GM23338 (cell line): ENCODE results near the gene NR1I2. TPM values are rescaled to one million over a fixed set of nuclear protein-coding genes. Genes with fewer than 3 reads are reported as not detected.

Experiments
- ATAC-seq: fragments of 200-7000 bp; cut with Tn5 transposase; 3 replicates; pipeline ENCODE4 v1.9.1; 2020
- DNase-seq: peaks from one replicate; pipeline ENCODE4 v3.0.0-alpha.2; 2015; ENCODE audit warnings: low spot score
- H2AFZ ChIP-seq: fragments of 200-600 bp; sonication (generic); 2 replicates; pipeline ENCODE4 v1.8.0; 2016; ENCODE audit warnings: antibody characterized with exemption, mild to moderate bottlenecking, moderate library complexity
- H3F3A ChIP-seq: fragments of 200-600 bp; sonication (generic); replicated peaks from 2 replicates; pipeline ENCODE4 v1.8.0; 2017; ENCODE audit warnings: antibody characterized with exemption, mixed run types, low read depth
- H3K27ac ChIP-seq: fragments of 200-600 bp; sonication (generic); 2 replicates; pipeline ENCODE4 v1.6.1; 2016; ENCODE audit warnings: low read depth
- H3K27me3 ChIP-seq: fragments of 200-600 bp; sonication (generic); 2 replicates; pipeline ENCODE4 v1.8.0; 2016; ENCODE audit warnings: mild to moderate bottlenecking, mixed run types, moderate library complexity; ENCODE audit not compliant: insufficient read depth
- H3K36me3 ChIP-seq: fragments of 200-600 bp; sonication (generic); 2 replicates; pipeline ENCODE4 v1.8.0; 2016; ENCODE audit warnings: mild to moderate bottlenecking; ENCODE audit not compliant: insufficient read depth
- H3K4me1 ChIP-seq: fragments of 200-600 bp; sonication (generic); 2 replicates; pipeline ENCODE4 v1.8.0; 2016; ENCODE audit warnings: mild to moderate bottlenecking, moderate library complexity; ENCODE audit not compliant: insufficient read depth
- H3K4me2 ChIP-seq: fragments of 200-600 bp; sonication (generic); 2 replicates; pipeline ENCODE4 v1.7.1; 2017; ENCODE audit warnings: mixed run types
- H3K4me3 ChIP-seq: fragments of 200-600 bp; sonication (generic); 2 replicates; pipeline ENCODE4 v1.6.1; 2016; ENCODE audit warnings: mixed run types
- H3K79me2 ChIP-seq: fragments of 200-600 bp; sonication (generic); replicated peaks from 2 replicates; pipeline ENCODE4 v1.8.0; 2017; ENCODE audit warnings: mild to moderate bottlenecking; ENCODE audit not compliant: insufficient read depth
- H3K9me2 ChIP-seq: fragments of 200-600 bp; sonication (generic); 2 replicates; pipeline ENCODE4 v1.8.0; 2017; ENCODE audit not compliant: insufficient read depth
- H4K20me1 ChIP-seq: fragments of 200-600 bp; sonication (generic); replicated peaks from 2 replicates; pipeline ENCODE4 v1.8.0; 2017; ENCODE audit warnings: mild to moderate bottlenecking; ENCODE audit not compliant: insufficient read depth
- H3K27ac Mint-ChIP-seq: 2 replicates; pipeline ENCODE4 v1.8.0; 2020; ENCODE audit warnings: inconsistent platforms, mild to moderate bottlenecking, moderate library complexity, mixed read lengths
- H3K27me3 Mint-ChIP-seq: 3 replicates; pipeline ENCODE4 v1.8.0; 2022; ENCODE audit warnings: low read depth, mild to moderate bottlenecking, moderate library complexity, mixed read lengths, inconsistent platforms; ENCODE audit not compliant: insufficient read depth, poor library complexity
- H3K36me3 Mint-ChIP-seq: 3 replicates; pipeline ENCODE4 v1.8.0; 2021; ENCODE audit warnings: low read depth, mild to moderate bottlenecking, inconsistent platforms, moderate library complexity, mixed read lengths
- H3K4me1 Mint-ChIP-seq: 3 replicates; pipeline ENCODE4 v1.8.0; 2020; ENCODE audit warnings: mild to moderate bottlenecking, inconsistent platforms, mixed read lengths
- H3K4me3 Mint-ChIP-seq: 3 replicates; pipeline ENCODE4 v1.8.0; 2021; ENCODE audit warnings: moderate library complexity, mild to moderate bottlenecking, inconsistent platforms, mixed read lengths
- H3K9me3 Mint-ChIP-seq: 3 replicates; pipeline ENCODE4 v1.8.0; 2020; ENCODE audit warnings: moderate library complexity, mild to moderate bottlenecking, inconsistent platforms, mixed read lengths
- EZH2 ChIP-seq: fragments of 200-600 bp; sonication (generic); IDR thresholded peaks from one replicate; pipeline ENCODE4 v1.8.0; 2017; ENCODE audit warnings: antibody characterized with exemption, mild to moderate bottlenecking, low read depth; ENCODE audit not compliant: unreplicated experiment
- NANOG ChIP-seq: IDR thresholded peaks from 2 replicates; pipeline ENCODE4 v1.6.1; 2016; ENCODE audit warnings: antibody characterized with exemption, borderline replicate concordance
- POLR2AphosphoS5 ChIP-seq: IDR thresholded peaks from 2 replicates; pipeline ENCODE4 v1.6.1; 2016; ENCODE audit warnings: antibody characterized with exemption, low read depth
- STAT1 ChIP-seq: IDR thresholded peaks from one replicate; pipeline ENCODE4 v1.6.1; 2016; ENCODE audit warnings: antibody characterized with exemption; ENCODE audit not compliant: unreplicated experiment
- polyA plus RNA-seq: library from polyadenylated mRNA; unstranded; fragments of >200 nt; fragmentation: Nextera tagmentation; extraction: Ambion mirVana; gene quantifications from 2 replicates; pipeline ENCODE4 v1.2.1, GENCODE V29; 2016
- total RNA-seq: library from RNA; depleted of rRNA; stranded (reverse); fragments of >200 nt; shearing (Covaris generic); gene quantifications from 2 replicates; pipeline ENCODE4 v1.2.3, GENCODE V29; 2014
- TF ChIP-seq, protein P1 (sequence below): fragments of 250-450 bp; sonication (Bioruptor Pico); IDR thresholded peaks from 2 replicates; pipeline ENCODE4 v1.5.0; 2020; ENCODE audit warnings: mild to moderate bottlenecking, moderate library complexity
- TF ChIP-seq, protein P2 (sequence below): IDR thresholded peaks from 2 replicates; pipeline ENCODE4 v1.6.1; 2016; ENCODE audit warnings: antibody characterized with exemption
- TF ChIP-seq, protein P3 (sequence below), 2 experiments: fragments of 200-600 bp in 1 of 2; sonication (generic) in 1 of 2; conservative IDR thresholded peaks; 2 replicates each; pipeline versions ENCODE4 v1.5.1 to v1.6.1; 2016 to 2017; ENCODE audit warnings: antibody characterized with exemption in 2 of 2, low read depth in 2 of 2, mild to moderate bottlenecking in 2 of 2, moderate library complexity in 1 of 2

NR1I2 gene
- total and polyA plus RNA-seq, 2 experiments from 2014 or later = 0.89 to 4.4 TPM

DNA sequence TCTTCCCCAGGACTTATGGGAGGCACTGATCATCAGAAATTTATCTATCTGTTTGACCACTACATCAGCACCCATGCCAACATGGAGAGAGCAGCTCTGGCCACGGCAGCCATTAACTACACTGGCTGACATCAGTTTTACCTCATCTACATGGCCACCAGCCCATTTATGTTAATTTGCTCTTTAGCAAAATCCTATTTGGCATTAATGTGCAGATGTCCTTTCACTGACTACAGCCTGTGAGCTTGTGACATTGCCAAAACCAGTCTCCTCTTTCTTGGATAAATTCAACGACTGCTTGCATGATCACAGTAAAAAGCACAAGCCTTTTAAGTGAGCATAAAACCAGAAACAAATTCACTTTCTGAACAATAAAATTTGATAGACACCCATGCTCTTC lies 47.5 kb downstream of the NR1I2 start (continued):
- TF ChIP-seq, protein P1, sequence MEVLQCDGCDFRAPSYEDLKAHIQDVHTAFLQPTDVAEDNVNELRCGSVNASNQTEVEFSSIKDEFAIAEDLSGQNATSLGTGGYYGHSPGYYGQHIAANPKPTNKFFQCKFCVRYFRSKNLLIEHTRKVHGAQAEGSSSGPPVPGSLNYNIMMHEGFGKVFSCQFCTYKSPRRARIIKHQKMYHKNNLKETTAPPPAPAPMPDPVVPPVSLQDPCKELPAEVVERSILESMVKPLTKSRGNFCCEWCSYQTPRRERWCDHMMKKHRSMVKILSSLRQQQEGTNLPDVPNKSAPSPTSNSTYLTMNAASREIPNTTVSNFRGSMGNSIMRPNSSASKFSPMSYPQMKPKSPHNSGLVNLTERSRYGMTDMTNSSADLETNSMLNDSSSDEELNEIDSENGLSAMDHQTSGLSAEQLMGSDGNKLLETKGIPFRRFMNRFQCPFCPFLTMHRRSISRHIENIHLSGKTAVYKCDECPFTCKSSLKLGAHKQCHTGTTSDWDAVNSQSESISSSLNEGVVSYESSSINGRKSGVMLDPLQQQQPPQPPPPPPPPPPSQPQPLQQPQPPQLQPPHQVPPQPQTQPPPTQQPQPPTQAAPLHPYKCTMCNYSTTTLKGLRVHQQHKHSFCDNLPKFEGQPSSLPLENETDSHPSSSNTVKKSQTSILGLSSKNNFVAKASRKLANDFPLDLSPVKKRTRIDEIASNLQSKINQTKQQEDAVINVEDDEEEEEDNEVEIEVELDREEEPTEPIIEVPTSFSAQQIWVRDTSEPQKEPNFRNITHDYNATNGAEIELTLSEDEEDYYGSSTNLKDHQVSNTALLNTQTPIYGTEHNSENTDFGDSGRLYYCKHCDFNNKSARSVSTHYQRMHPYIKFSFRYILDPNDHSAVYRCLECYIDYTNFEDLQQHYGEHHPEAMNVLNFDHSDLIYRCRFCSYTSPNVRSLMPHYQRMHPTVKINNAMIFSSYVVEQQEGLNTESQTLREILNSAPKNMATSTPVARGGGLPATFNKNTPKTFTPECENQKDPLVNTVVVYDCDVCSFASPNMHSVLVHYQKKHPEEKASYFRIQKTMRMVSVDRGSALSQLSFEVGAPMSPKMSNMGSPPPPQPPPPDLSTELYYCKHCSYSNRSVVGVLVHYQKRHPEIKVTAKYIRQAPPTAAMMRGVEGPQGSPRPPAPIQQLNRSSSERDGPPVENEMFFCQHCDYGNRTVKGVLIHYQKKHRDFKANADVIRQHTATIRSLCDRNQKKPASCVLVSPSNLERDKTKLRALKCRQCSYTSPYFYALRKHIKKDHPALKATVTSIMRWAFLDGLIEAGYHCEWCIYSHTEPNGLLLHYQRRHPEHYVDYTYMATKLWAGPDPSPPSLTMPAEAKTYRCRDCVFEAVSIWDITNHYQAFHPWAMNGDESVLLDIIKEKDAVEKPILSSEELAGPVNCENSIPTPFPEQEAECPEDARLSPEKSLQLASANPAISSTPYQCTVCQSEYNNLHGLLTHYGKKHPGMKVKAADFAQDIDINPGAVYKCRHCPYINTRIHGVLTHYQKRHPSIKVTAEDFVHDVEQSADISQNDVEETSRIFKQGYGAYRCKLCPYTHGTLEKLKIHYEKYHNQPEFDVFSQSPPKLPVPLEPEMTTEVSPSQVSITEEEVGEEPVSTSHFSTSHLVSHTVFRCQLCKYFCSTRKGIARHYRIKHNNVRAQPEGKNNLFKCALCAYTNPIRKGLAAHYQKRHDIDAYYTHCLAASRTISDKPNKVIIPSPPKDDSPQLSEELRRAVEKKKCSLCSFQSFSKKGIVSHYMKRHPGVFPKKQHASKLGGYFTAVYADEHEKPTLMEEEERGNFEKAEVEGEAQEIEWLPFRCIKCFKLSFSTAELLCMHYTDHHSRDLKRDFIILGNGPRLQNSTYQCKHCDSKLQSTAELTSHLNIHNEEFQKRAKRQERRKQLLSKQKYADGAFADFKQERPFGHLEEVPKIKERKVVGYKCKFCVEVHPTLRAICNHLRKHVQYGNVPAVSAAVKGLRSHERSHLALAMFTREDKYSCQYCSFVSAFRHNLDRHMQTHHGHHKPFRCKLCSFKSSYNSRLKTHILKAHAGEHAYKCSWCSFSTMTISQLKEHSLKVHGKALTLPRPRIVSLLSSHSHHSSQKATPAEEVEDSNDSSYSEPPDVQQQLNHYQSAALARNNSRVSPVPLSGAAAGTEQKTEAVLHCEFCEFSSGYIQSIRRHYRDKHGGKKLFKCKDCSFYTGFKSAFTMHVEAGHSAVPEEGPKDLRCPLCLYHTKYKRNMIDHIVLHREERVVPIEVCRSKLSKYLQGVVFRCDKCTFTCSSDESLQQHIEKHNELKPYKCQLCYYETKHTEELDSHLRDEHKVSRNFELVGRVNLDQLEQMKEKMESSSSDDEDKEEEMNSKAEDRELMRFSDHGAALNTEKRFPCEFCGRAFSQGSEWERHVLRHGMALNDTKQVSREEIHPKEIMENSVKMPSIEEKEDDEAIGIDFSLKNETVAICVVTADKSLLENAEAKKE = no peak
- TF ChIP-seq NANOG = no peak
- TF ChIP-seq STAT1 = no peak
- no peak for TF ChIP-seq EZH2
- no peak for TF ChIP-seq POLR2AphosphoS5

DNA sequence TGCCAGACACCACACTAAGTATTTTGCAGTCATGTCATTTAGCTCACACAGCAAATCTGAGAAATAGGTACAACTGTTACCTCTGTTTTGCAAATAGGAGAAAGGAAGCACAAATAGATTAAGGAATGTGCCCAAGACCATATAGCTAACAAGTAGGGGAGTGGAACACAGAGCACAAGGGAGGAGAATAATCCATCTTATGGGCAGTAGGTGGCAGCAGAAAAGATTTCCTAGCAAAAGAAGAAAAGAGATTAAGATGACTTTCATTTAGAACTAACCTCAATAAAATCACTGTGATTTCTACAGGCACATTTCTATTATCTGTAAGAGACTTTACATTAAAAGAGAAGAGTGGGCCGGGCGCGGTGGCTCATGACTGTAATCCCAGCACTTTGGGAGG lies 49.1 kb downstream of the NR1I2 start:
- Histone ChIP-seq H4K20me1 (no peaks in the 10 kb centered on the region; the same call in 1 of the 2 replicates), H3K9me2 (no peaks in the 10 kb centered on the region), H3K27me3 (no peaks in the 10 kb centered on the region), H3K4me1 (peaks cover 39% of the 10 kb centered on the region), H3K27ac (no peak overlapping the region), H3K4me2 (no peak overlapping the region), H2AFZ (no peak overlapping the region), H3K79me2 (0 out of 2 replicates have a peak, but pooled peaks cover 4% of the 10 kb centered on the region), H3F3A (no peaks in the 10 kb centered on the region), H3K4me3 (no peak overlapping the region), H3K36me3 (no peaks in the 10 kb centered on the region)
- DNase-seq (peak; percentile 53), ATAC-seq (peak; percentile 72)
- H3K4me1 Mint-ChIP-seq = peaks cover 44% of the 10 kb centered on the region
- H3K27ac Mint-ChIP-seq = no peak overlapping the region
- no peaks in the 10 kb centered on the region for H3K36me3 Mint-ChIP-seq
- TF ChIP-seq, protein P2, sequence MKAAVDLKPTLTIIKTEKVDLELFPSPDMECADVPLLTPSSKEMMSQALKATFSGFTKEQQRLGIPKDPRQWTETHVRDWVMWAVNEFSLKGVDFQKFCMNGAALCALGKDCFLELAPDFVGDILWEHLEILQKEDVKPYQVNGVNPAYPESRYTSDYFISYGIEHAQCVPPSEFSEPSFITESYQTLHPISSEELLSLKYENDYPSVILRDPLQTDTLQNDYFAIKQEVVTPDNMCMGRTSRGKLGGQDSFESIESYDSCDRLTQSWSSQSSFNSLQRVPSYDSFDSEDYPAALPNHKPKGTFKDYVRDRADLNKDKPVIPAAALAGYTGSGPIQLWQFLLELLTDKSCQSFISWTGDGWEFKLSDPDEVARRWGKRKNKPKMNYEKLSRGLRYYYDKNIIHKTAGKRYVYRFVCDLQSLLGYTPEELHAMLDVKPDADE = no peak
- TF ChIP-seq, protein P3, sequence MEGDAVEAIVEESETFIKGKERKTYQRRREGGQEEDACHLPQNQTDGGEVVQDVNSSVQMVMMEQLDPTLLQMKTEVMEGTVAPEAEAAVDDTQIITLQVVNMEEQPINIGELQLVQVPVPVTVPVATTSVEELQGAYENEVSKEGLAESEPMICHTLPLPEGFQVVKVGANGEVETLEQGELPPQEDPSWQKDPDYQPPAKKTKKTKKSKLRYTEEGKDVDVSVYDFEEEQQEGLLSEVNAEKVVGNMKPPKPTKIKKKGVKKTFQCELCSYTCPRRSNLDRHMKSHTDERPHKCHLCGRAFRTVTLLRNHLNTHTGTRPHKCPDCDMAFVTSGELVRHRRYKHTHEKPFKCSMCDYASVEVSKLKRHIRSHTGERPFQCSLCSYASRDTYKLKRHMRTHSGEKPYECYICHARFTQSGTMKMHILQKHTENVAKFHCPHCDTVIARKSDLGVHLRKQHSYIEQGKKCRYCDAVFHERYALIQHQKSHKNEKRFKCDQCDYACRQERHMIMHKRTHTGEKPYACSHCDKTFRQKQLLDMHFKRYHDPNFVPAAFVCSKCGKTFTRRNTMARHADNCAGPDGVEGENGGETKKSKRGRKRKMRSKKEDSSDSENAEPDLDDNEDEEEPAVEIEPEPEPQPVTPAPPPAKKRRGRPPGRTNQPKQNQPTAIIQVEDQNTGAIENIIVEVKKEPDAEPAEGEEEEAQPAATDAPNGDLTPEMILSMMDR (conservative IDR thresholded peaks at IDR 0.05; ENCODE audit: low read depth in 2 of 2) = peak; percentile 49 to 50
- H3K4me3 Mint-ChIP-seq = no peak overlapping the region
- H3K9me3 Mint-ChIP-seq = no peaks in the 10 kb centered on the region
- H3K27me3 Mint-ChIP-seq = peaks cover 2% of the 10 kb centered on the region
